ENCODE results near the gene CALML4. TPM values are rescaled to one million over a fixed set of nuclear protein-coding genes. Genes with fewer than 3 reads are reported as not detected.
A peak's percentile ranks its signal among the peaks of the same experiment; 100 is the strongest.

CALML4 gene
- total and polyA plus RNA-seq, 2 experiments from 2014 or later = 13.4 to 16.2 TPM

- TF ChIP-seq EZH2 (IDR thresholded peaks at IDR 0.05; ENCODE audit: low read depth, unreplicated experiment) (no peak), ZNF331 (CRISPR knock-in tag; IDR thresholded peaks at IDR 0.05; ENCODE audit: low read depth) (no peak), ETS1 (IDR thresholded peaks at IDR 0.05) (no peak), ZNF462 (CRISPR knock-in tag; IDR thresholded peaks at IDR 0.05) (no peak), CREB1 (CRISPR knock-in tag; IDR thresholded peaks at IDR 0.05; ENCODE audit: low read depth) (no peak), JUNB (IDR thresholded peaks at IDR 0.05; ENCODE audit: unreplicated experiment) (no peak), EZH2phosphoT487 (IDR thresholded peaks at IDR 0.05; ENCODE audit: unreplicated experiment) (no peak)
Observed at GRCh38 chr15:68214838-68215254, 9.7 kb upstream of the CALML4 start.

More at GRCh38 chr15:68214838-68215254, 9.7 kb upstream of the CALML4 start:
- peaks cover 13% of the 10 kb centered on the region for H3K27me3 Mint-ChIP-seq (ENCODE audit: insufficient read depth, low read depth, poor library complexity)
- peaks cover 18% of the 10 kb centered on the region for H3K4me1 Mint-ChIP-seq
- peaks cover 42% of the 10 kb centered on the region for H4K20me1 ChIP-seq (replicated peaks; ENCODE audit: insufficient read depth)
- H3K79me2 ChIP-seq (replicated peaks; ENCODE audit: insufficient read depth) = peaks cover 65% of the 10 kb centered on the region
- peaks cover 13% of the 10 kb centered on the region for H3F3A ChIP-seq (replicated peaks; ENCODE audit: low read depth)
- H3K27ac Mint-ChIP-seq = no peak overlapping the region
- DNase-seq (ENCODE audit: low spot score) (no peak), ATAC-seq (no peak)
- no peak overlapping the region for H2AFZ ChIP-seq
- peaks cover 10% of the 10 kb centered on the region; the same call in 1 of the 2 replicates for H3K36me3 ChIP-seq (ENCODE audit: insufficient read depth)
- no peak overlapping the region for H3K4me2 ChIP-seq
- no peaks in the 10 kb centered on the region; the same call in 2 of the 3 replicates for H3K9me3 Mint-ChIP-seq
- 0 out of 2 replicates have a peak overlapping the region, but pooled peaks have one; percentile 27 for H3K27ac ChIP-seq (ENCODE audit: low read depth)
- no peak overlapping the region for H3K4me3 Mint-ChIP-seq
- H3K27me3 ChIP-seq (ENCODE audit: insufficient read depth) = no peaks in the 10 kb centered on the region
- peaks cover 39% of the 10 kb centered on the region for H3K36me3 Mint-ChIP-seq (ENCODE audit: low read depth)
- peaks cover 3% of the 10 kb centered on the region; the same call in 1 of the 2 replicates for H3K4me1 ChIP-seq (ENCODE audit: insufficient read depth)
- H3K9me2 ChIP-seq (ENCODE audit: insufficient read depth) = no peaks in the 10 kb centered on the region
- no peak overlapping the region for H3K4me3 ChIP-seq
